ENCODE results near the gene MED20.

The MED20 gene

DNA sequence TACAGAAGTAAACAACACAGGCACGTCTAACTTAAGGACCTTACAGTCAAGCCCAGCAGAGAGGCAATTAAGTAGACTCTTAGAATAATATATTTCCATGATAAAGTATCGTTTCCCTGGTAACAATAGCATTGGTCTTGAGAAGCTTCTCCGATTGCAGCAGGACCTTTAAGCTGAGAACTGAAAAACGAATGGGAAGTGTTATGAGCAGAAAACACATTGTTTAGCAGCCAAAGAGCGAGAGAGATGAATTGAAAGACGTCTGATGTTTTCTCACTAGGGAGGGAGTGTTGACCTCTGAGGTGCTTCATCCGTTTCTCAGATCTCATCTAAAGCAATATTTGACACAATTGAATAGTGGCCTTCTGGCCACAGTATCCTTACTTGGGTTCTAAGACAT lies 1.2 kb upstream of the MED20 start:
- H3K4me3 ChIP-seq (ENCODE audit: low read depth, low read length), result peak overlapping the region; percentile 95
- DNase-seq (ENCODE audit: low read depth), result no peak

- peak overlapping the region; percentile 95 for H3K4me3 ChIP-seq (ENCODE audit: low read depth, low read length)
- no peak for DNase-seq (ENCODE audit: low read depth)
Observed at GRCh38 chr6:41921712-41921998, 716 bp upstream of the MED20 start.

GRCh38 chr6:41917528-41917927 lies 3.4 kb downstream of the MED20 start:
- H3K4me3 ChIP-seq (ENCODE audit: low read depth, low read length), result no peak overlapping the region
- DNase-seq (ENCODE audit: low read depth), result peak; percentile 76

DNA sequence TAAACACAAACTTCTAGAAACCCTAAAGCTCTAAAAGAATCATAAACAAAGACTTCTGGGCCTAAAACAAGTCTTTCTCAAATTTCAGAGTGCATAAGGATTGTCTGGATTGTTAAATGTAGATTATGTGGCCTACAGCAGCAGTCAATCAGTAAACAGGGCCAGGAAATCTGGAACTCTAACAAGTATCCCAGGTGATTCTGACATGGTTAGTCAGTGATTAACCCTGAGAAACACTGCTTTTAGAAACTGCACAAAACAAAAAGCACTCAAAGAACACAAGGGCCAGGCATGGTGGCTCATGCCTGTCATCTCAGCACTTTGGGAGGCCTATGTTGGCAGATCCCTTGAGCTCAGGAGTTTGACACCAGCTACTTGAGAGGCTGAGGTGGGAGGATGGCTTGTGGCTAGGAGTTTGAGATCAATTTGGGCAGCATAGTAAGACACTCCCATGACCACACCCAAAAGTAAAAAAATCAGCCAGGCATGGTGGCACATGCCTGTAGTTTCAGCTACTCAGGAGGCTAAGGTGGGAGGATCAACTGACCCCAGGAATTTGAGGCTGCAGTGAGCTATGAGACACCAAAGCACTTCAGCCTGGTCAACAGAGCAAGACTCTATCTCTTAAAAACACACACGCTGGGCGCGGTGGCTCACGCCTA lies 5.9 kb downstream of the MED20 start:
- H3K4me3 ChIP-seq (ENCODE audit: low read depth, low read length), result no peak overlapping the region
- no peak for DNase-seq (ENCODE audit: low read depth)

DNA sequence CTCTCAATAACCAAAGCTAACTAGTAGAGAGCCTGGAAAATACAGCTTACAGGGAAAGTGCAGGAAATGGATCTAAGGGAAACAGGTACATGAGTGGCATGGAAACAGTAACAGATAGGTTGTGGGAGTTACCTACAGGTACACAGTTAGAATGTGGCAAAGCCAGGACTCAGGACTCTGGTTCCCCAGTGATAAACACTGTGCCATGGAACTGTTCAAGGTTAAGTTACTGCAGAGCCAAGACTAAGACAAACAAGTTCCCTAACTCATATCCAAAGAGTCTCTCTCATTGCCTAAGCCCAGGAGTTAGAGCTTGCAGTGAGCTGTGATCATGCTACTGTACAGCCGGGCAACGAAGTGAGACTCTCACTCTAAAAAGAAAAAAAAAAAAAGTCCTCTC lies 6.6 kb downstream of the MED20 start:
- no peak overlapping the region for H3K4me3 ChIP-seq (ENCODE audit: low read depth, low read length)
- no peak for DNase-seq (ENCODE audit: low read depth)

DNA sequence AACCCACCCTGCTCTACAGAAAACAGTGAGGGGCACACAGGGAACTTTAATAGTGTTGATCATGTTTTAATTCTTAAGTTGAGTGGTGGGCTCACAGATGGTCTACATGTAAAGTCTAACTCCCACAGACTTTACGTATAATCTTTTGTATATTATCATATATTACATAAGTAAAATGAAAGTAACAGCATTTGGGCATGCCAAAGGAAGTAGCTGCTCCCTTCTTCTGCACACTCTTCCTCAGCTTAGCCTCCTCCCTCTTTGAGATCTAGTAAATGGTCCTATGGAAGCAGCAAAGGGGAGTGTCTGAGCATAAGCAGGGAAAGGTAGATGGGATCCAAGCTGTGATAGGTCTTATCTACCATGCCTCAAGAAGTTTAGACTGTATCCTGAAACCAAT lies 11.2 kb downstream of the MED20 start:
- no peak overlapping the region for H3K4me3 ChIP-seq (ENCODE audit: low read depth, low read length)
- no peak for DNase-seq (ENCODE audit: low read depth)

GRCh38 chr6:41901882-41902519 lies 18.9 kb downstream of the MED20 start:
- no peak for DNase-seq (ENCODE audit: low read depth)
- no peak overlapping the region for H3K4me3 ChIP-seq (ENCODE audit: low read depth, low read length)

DNA sequence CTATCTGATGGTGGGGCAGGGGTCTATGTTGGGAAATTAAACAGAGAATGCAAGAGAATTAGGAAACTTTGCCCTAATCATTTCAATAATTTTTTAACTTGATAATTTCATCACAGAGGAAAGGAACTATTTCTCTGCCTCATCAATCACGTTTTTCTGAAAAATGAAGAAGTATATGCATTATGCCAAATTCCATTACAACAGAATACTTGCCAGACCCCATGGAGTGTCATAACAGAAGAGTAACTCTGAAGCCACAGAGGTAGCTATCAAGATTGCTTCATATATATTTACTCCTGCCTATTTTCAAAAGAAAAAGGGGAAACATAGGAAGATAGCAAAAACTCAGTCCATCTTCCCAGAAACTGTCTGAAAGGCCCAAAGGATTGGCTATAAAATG lies 20.1 kb downstream of the MED20 start:
- no peak overlapping the region for H3K4me3 ChIP-seq (ENCODE audit: low read depth, low read length)
- DNase-seq (ENCODE audit: low read depth), result no peak

DNA sequence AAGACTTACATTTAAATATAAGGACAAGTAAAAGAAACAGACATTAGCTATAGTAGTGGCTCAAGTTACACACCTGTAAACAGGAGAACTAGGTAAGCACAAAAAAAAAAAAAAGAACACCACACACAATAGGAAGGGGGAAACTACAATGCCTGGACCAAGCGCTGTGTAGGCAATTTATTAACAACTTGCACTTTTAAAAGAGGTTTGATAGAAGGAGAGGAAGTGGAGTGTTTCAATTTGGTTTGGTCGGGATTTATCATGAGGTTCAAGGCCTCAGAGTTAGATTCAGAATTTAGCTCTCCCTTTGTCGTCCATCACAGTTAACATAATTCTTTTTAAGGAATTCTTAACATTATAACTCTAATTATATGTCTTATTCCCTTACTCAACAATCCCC lies 24.7 kb downstream of the MED20 start:
- H3K4me3 ChIP-seq (ENCODE audit: low read depth, low read length), result peak overlapping the region; percentile 81
- DNase-seq (ENCODE audit: low read depth), result no peak

DNA sequence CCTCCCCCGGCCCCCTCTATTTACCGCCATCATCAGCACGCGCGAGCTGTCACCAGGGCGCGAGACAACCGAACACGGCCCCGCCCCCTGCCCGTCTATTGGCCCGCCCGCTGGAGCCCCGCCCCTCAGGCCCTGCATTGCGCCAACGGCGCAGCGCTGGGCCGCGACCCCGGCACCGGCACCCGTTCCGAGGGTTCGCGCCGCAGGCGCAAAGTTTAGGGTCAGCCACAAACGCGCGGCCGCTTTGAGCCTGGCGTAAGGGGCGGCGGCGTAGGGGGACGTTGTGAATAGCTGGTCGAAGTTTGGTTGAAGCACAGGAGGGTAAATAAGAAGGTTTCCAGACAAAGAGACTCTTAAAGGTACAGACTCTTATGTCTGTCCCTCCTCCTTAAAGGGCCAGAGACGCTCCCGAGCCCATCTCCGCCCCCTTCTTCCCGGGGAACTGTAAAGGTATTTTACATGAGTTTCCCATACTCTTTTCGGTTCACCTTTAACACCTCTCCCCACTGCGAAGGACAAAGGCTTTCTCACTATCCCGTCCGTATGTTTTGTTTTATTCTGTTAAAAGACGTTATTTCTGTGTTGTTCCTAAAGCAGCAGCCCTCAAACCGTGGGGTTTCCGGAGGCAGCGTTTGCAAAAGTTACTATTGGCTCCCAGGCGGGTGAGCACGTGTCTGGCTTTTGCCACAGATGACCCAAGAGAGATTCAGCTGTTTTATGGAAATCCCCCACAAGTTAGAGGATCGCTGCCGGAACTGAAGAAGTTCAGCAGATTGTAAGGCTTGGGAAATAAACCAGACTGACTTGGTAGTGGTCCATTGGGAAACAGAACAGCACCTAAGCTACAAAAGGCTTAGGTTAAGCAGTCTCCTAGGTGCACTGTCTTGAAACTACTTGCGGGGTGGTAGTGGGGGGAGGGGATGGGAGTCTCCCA lies 25.4 kb downstream of the MED20 start, which contains the start of gene USP49:
Gene USP49, minus strand, starts transcription at position 76 of the 934 bp plus-strand sequence. CDS start 88,392 bp downstream, outside the sequence.
- H3K4me3 ChIP-seq (ENCODE audit: low read depth, low read length), result peak within 1 kb of the TSS; percentile 81
- DNase-seq (ENCODE audit: low read depth), result peak; percentile 57

DNA sequence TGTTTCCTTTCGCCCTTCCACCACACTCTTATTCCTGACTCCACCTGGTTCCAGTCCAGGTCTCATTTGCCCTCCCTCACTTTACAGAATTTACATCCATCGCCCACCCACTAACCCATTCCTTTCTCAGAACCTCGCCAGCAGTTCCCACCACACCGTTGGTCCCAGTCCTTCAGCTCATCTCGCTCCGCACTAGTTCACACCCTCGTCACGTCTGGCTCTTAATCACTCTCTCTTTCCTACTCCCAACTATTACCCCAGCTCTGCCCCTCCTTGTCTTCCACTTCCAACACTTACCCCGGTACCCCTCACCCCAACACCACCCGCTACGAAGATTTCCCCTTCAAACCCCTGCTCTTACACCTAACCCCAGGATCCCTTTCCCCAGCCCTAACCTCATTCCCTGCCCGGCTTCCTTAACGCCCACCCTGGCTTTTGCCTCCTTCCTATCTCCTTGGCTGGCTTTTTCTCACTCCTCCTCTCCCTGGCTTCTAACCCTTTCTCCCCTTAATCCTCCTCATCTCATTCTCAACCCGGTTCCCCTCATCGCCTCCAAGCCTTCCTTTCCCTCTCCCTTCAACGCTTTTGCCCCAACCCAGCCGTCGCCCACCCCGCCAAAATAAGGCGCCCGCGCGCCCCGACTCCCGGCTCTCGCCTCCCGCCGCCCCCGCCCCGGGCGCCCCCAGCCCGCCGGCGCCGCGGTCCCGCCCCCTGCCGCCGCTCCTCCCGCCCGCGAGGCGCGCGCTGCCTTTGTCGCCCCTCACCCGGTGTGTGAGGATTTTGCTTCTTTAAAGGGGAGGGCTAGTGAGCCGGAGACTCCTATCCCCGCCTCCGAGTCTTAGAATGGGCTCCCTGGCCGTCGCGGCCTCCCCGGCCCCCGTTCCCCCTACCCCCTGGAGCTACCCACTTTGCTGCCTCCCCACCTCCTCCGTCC lies 26.3 kb downstream of the MED20 start:
- peak overlapping the region; percentile 81 for H3K4me3 ChIP-seq (ENCODE audit: low read depth, low read length)
- DNase-seq (ENCODE audit: low read depth), result no peak

GRCh38 chr6:41892921-41893564 lies 27.9 kb downstream of the MED20 start:
- no peak for DNase-seq (ENCODE audit: low read depth)
- no peak overlapping the region for H3K4me3 ChIP-seq (ENCODE audit: low read depth, low read length)

GRCh38 chr6:41887331-41887751 lies 33.6 kb downstream of the MED20 start:
- no peak for DNase-seq (ENCODE audit: low read depth)
- no peak overlapping the region for H3K4me3 ChIP-seq (ENCODE audit: low read depth, low read length)

DNA sequence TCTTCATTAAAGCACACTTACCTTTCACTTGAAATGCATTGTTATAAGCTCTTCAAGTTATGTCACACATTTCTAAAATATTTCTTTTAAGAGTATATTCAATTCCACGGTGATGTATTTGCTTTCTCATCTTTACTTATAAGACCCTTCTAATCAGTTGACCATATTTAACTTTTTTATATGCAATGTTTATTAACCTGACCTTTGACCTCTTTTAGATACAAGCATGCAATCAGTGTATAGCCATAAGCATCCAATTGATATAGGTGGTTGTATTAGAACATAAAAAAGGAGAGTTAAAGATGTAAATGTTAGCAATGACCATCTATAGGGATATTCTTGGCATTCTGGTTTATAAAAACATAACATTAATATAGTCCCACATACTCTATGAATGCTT lies 35.0 kb downstream of the MED20 start:
- DNase-seq (ENCODE audit: low read depth), result no peak
- no peak overlapping the region for H3K4me3 ChIP-seq (ENCODE audit: low read depth, low read length)

- DNase-seq (ENCODE audit: low read depth), result no peak
- no peak overlapping the region for H3K4me3 ChIP-seq (ENCODE audit: low read depth, low read length)
Observed at GRCh38 chr6:41884957-41885356, 36.0 kb downstream of the MED20 start.

DNA sequence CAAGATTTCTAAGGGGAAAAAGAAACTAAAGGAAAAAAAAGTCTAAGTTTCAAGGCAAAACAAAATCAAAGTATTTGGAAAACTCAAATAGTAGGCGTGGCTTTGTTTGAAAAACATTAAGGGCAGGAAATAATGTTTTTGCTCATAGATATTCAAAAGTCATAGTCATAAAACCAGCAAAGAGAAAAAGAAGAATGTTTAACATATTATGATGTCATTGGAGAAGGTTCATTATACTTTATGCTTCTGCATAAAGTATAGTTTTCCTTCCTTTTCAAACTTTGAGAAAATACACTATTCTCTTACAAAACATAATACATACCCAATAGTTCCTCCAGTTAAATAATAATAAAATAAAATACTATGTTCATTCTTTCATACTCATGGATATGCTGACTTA lies 39.4 kb downstream of the MED20 start:
- DNase-seq (ENCODE audit: low read depth), result no peak
- H3K4me3 ChIP-seq (ENCODE audit: low read depth, low read length), result no peak overlapping the region

- no peak overlapping the region for H3K4me3 ChIP-seq (ENCODE audit: low read depth, low read length)
- DNase-seq (ENCODE audit: low read depth), result peak; percentile 11
Observed at GRCh38 chr6:41878961-41879405, 42.0 kb downstream of the MED20 start.

DNA sequence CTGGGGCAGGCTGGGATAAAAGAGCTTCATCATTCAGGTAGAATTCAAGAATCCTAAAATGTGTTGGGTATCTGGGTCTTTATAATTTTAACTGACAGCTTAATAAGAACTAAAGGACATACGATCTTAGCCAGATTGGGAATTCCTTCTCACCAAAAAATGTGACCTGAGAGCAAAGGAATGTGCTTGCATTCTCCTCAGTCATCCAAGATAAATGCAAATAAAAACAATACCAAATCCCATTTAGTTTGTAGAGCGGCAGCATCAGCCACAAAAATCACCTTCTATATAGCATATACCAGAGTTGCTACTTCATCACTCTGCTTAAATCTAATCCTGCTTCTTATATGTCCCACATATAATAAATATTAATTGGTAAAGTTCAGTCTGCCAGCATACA lies 42.7 kb downstream of the MED20 start:
- H3K4me3 ChIP-seq (ENCODE audit: low read depth, low read length), result no peak overlapping the region
- DNase-seq (ENCODE audit: low read depth), result no peak
